K562 (cell line): ENCODE results near the gene SPRR2A. TPM values are rescaled to one million over a fixed set of nuclear protein-coding genes. Genes with fewer than 3 reads are reported as not detected.

Experiments
- ATAC-seq: fragments of 200-7000 bp; cut with Tn5 transposase; 3 replicates; pipeline ENCODE4 v1.9.1; 2020; ENCODE audit warnings: moderate library complexity
- BruUV-seq: library from RNA; stranded (reverse); fragments of 400-500 nt; replicated peaks from 2 replicates; lab custom pipeline; 2021; lab: Mats Ljungman, UMichigan
- CTCF ChIA-PET: fragments of 300-600 bp; formaldehyde crosslinking; extraction: SDS; loops from one replicate; lab custom pipeline; 2021; ENCODE audit warnings: low intra/inter-chr PET ratio; lab: Yijun Ruan, JAX
- POLR2A ChIA-PET: fragments of 300-600, 350-650 bp; sonication (Branson Sonifier 250); formaldehyde crosslinking; extraction: SDS; loops from one replicate; lab custom pipeline; 2021; ENCODE audit warnings: antibody characterized with exemption, inconsistent platforms; lab: Yijun Ruan, JAX
- DNase-seq, 4 experiments: peaks; one replicate each; pipeline versions ENCODE4 v3.0.0 to v3.0.0-alpha.2; 2011 to 2018; ENCODE audit warnings: low spot score in 3 of 4, mixed read lengths in 3 of 4; ENCODE audit errors: extremely low read depth in 1 of 4
- FAIRE-seq: peaks from 2 replicates; lab custom pipeline; 2011; peaks lifted over from hg19 to GRCh38; lab: Jason Lieb, UNC
- H2AFZ ChIP-seq: 2 replicates; pipeline ENCODE4 v1.6.0; 2011; ENCODE audit warnings: low read depth, low read length, control low read depth, inconsistent platforms
- H3K27ac ChIP-seq: fragments of 200-600 bp; 3 replicates; pipeline ENCODE4 v1.8.0; 2011; ENCODE audit warnings: low read depth, mild to moderate bottlenecking, control low read depth, inconsistent platforms, low read length, moderate library complexity, mixed read lengths; ENCODE audit errors: extremely low read depth
- H3K27me3 ChIP-seq, 2 experiments: fragments of 300-600 bp in 1 of 2; 2 replicates in 1 of 2; 3 replicates in 1 of 2; pipeline versions ENCODE4 v1.6.0 to v1.8.0; 2011; ENCODE audit warnings: inconsistent platforms in 2 of 2, low read length in 2 of 2, mild to moderate bottlenecking in 1 of 2, mixed read lengths in 1 of 2, moderate library complexity in 1 of 2; ENCODE audit not compliant: control insufficient read depth in 2 of 2, insufficient read depth in 2 of 2
- H3K36me3 ChIP-seq: fragments of 300-600 bp; 3 replicates; pipeline ENCODE4 v1.8.0; 2011; ENCODE audit warnings: mild to moderate bottlenecking, low read length, inconsistent platforms; ENCODE audit not compliant: control insufficient read depth, insufficient read depth
- H3K4me1 ChIP-seq, 2 experiments: fragments of 200-600 bp in 1 of 2; replicated peaks in 1 of 2; 2 replicates in 1 of 2; 3 replicates in 1 of 2; pipeline versions ENCODE4 v1.5.1 to v1.8.0; 2011; ENCODE audit warnings: inconsistent platforms in 2 of 2, low read length in 2 of 2, mild to moderate bottlenecking in 1 of 2, mixed read lengths in 1 of 2, moderate library complexity in 1 of 2; ENCODE audit not compliant: control insufficient read depth in 2 of 2, insufficient read depth in 2 of 2
- H3K4me2 ChIP-seq: 2 replicates; pipeline ENCODE4 v1.6.1; 2011; ENCODE audit warnings: low read length, control low read depth, inconsistent platforms, mixed read lengths; ENCODE audit not compliant: insufficient read depth
- H3K4me3 ChIP-seq: fragments of 200-600 bp; sonication (generic), shearing (Covaris generic); 2 replicates; pipeline ENCODE4 v1.5.1; 2016; ENCODE audit warnings: control low read depth, inconsistent platforms
- H3K79me2 ChIP-seq: fragments of 200-600 bp; 3 replicates; pipeline ENCODE4 v1.8.0; 2011; ENCODE audit warnings: low read length, inconsistent platforms; ENCODE audit not compliant: control insufficient read depth, insufficient read depth
- H3K9ac ChIP-seq, 2 experiments: 2 replicates each; pipeline versions ENCODE4 v1.6.0 to v1.6.1; 2011; ENCODE audit warnings: low read depth in 2 of 2, low read length in 2 of 2, control low read depth in 1 of 2, inconsistent platforms in 1 of 2, mild to moderate bottlenecking in 1 of 2, mixed read lengths in 1 of 2; ENCODE audit not compliant: insufficient read depth in 1 of 2
- H3K9me1 ChIP-seq: one replicate; pipeline ENCODE4 v1.6.0; 2011; ENCODE audit warnings: inconsistent platforms, mild to moderate bottlenecking, low read length, moderate library complexity; ENCODE audit not compliant: control insufficient read depth, insufficient read depth
- H3K9me3 ChIP-seq: replicated peaks from 2 replicates; pipeline ENCODE4 v1.5.1; 2011; ENCODE audit warnings: low read depth, low read length, inconsistent platforms; ENCODE audit not compliant: control insufficient read depth, insufficient read depth
- H4K20me1 ChIP-seq: replicated peaks from 2 replicates; pipeline ENCODE4 v1.6.1; 2011; ENCODE audit warnings: low read length, inconsistent platforms, mixed read lengths; ENCODE audit not compliant: control insufficient read depth, insufficient read depth
- ATF3 ChIP-seq, 2 experiments: fragments of 450-650 bp in 1 of 2; sonication (generic) in 1 of 2; formaldehyde crosslinking in 1 of 2; IDR thresholded peaks in 1 of 2; conservative IDR thresholded peaks in 1 of 2; 2 replicates each; pipeline versions ENCODE4 v1.6.1 to v1.8.1; 2016 to 2023; ENCODE audit warnings: mild to moderate bottlenecking in 2 of 2, moderate library complexity in 2 of 2, inconsistent platforms in 1 of 2, missing genetic modification reagents in 1 of 2
- BRF2 ChIP-seq: IDR thresholded peaks from 3 replicates; pipeline ENCODE4 v1.6.1; 2011; ENCODE audit warnings: borderline replicate concordance, mild to moderate bottlenecking; ENCODE audit not compliant: insufficient read length, insufficient read depth
- ILF3 ChIP-seq: fragments of 450-650 bp; IDR thresholded peaks from 2 replicates; pipeline ENCODE4 v1.6.1; 2018; ENCODE audit warnings: antibody characterized with exemption, mild to moderate bottlenecking, moderate library complexity, borderline replicate concordance
- PCBP1 ChIP-seq: fragments of 200-400 bp; formaldehyde crosslinking; IDR thresholded peaks from 2 replicates; pipeline ENCODE4 v1.6.1; 2018; ENCODE audit warnings: mild to moderate bottlenecking, low read depth, low read length; ENCODE audit not compliant: poor library complexity, severe bottlenecking
- POLR2B ChIP-seq: fragments of 450-650 bp; IDR thresholded peaks from 2 replicates; pipeline ENCODE4 v1.6.1; 2018; ENCODE audit warnings: low read depth; ENCODE audit not compliant: partially characterized antibody
- PTBP1 ChIP-seq: fragments of 200-400 bp; formaldehyde crosslinking; IDR thresholded peaks from 2 replicates; pipeline ENCODE4 v1.6.1; 2017; ENCODE audit warnings: low read depth, low read length
- RFX1 ChIP-seq: fragments of 450-650 bp; IDR thresholded peaks from 2 replicates; pipeline ENCODE4 v1.6.1; 2016; ENCODE audit warnings: mild to moderate bottlenecking, moderate library complexity
- ZMIZ1 ChIP-seq, 2 experiments: fragments of 150-350 bp in 1 of 2; IDR thresholded peaks; 2 replicates each; pipeline ENCODE4 v1.6.1; 2012 to 2016; ENCODE audit warnings: low read depth in 2 of 2, low read length in 2 of 2, mild to moderate bottlenecking in 1 of 2, moderate library complexity in 1 of 2
- ZNF197 ChIP-seq: fragments of 200-800 bp; sonication (Bioruptor generic); IDR thresholded peaks from 2 replicates; pipeline ENCODE4 v1.6.1; 2016; ENCODE audit warnings: low read depth, missing genetic modification characterization, missing compliant biosample characterization
- WGBS: fragments of 100-300 bp; shearing (Covaris generic); methylation state at CpG from one replicate; pipeline ENCODE4 v1.1.6; 2016; ENCODE audit warnings: low coverage, mixed read lengths; ENCODE audit not compliant: insufficient coverage; ENCODE audit errors: missing lambda C conversion rate; 5-methylcytosine and 5-hydroxymethylcytosine counted together
- in situ Hi-C: fragments of 300-500 bp; cut with MboI; formaldehyde crosslinking; loops from 4 replicates; pipeline ENCODE4 v1.15.0; 2018; ENCODE audit warnings: inconsistent platforms, mixed read lengths
- intact Hi-C: fragments of 100-400 bp; cut with micrococcal nuclease; formaldehyde crosslinking; loops from 2 replicates; pipeline ENCODE4 v1.14.2; 2022
- polyA plus RNA-seq, 8 experiments: library from polyadenylated mRNA; depleted of rRNA in 4 of 8; stranded (reverse) in 5 of 8; unstranded in 3 of 8; fragments of >200 nt; fragmentation: Nextera tagmentation in 2 of 8; fragmentation: Illumina TruSeq in 1 of 8; extraction: Ambion mirVana in 2 of 8; extraction: Trizol in 1 of 8; gene quantifications; 2 replicates each; pipeline versions ENCODE4 v1.2.1 to v1.2.3, GENCODE V29; 2011 to 2014; ENCODE audit warnings: inconsistent platforms in 1 of 8, missing spikeins in 1 of 8
- total RNA-seq, 7 experiments: library from RNA; depleted of rRNA in 6 of 7; stranded (reverse); fragments of >200 nt in 6 of 7; fragmentation: Illumina TruSeq in 2 of 7; extraction: Trizol in 2 of 7; gene quantifications; 2 replicates each; pipeline versions ENCODE4 v1.2.1 to v1.2.3, GENCODE V29; 2011 to 2021; ENCODE audit warnings: low replicate concordance in 1 of 7

SPRR2A gene
- total and polyA plus RNA-seq, 9 of the 15 experiments (the other 6 are each of a cell fraction or from before 2014, with no cell fraction given), result 0.17 TPM; not detected in 8

GRCh38 chr1:153040950-153041631 is 16.2 kb downstream of the SPRR2A start, which contains the start of gene SPRR2D (continued):
- TF ChIP-seq ILF3 (no peak), PTBP1 (no peak), PCBP1 (no peak)
- TF ChIP-seq, all 486 proteins: peak for 41

GRCh38 chr1:153035211-153035610 is 22.1 kb downstream of the SPRR2A start:
- POLR2A ChIA-PET, result no interaction called here
- CTCF ChIA-PET, result no interaction called here
- Histone ChIP-seq H3K4me2 (no peak overlapping the region), H3K27me3 (no peaks in the 10 kb centered on the region), H3K9ac (no peak overlapping the region), H2AFZ (no peak overlapping the region), H3K79me2 (no peaks in the 10 kb centered on the region), H3K36me3 (no peaks in the 10 kb centered on the region), H3K27ac (no peak overlapping the region), H4K20me1 (no peaks in the 10 kb centered on the region), H3K9me3 (no peaks in the 10 kb centered on the region), H3K4me1 (no peaks in the 10 kb centered on the region), H3K9me1 (no peaks in the 10 kb centered on the region), H3K4me3 (no peak overlapping the region)
- in situ Hi-C loops, result no loop called here
- WGBS, result 6% methylated on average over 1 of the region's 1 CpG
- intact Hi-C loops, result no loop called here
- no peak for ATAC-seq
- BruUV-seq, result no TSS peak
- FAIRE-seq, result no peak
- DNase-seq, result no peak
- TF ChIP-seq RFX1, result 0 out of 2 replicates have a peak, but pooled peaks have one; percentile 8
- no peak for TF ChIP-seq BRF2
- TF ChIP-seq ZNF197, result no peak
- no peak for TF ChIP-seq ATF3 (IDR thresholded peaks at IDR 0.05)
- no peak for TF ChIP-seq ATF3 (CRISPR knock-in tag; conservative IDR thresholded peaks at IDR 0.05)
- TF ChIP-seq ZMIZ1 (IDR thresholded peaks at IDR 0.05; ENCODE audit: low read depth in 2 of 2, low read length in 2 of 2), result no peak
- TF ChIP-seq POLR2B, result no peak
